LNCAP (cell line): ENCODE measurements around the gene TMEM219.

Source experiments
- CTCF ChIP-seq: fragments of 450-650 bp; IDR thresholded peaks from 2 replicates; pipeline ENCODE4 v1.5.1; 2017; ENCODE audit warnings: mild to moderate bottlenecking

TMEM219 gene

GRCh38 chr16:29961479-29962343 is at the start of gene TMEM219:
Gene TMEM219, plus strand, starts transcription at chr16:29962079. Its CDS starts 1,065 bp downstream, at chr16:29963144.
- TF ChIP-seq CTCF: no peak; the same call in 1 of the 2 replicates

GRCh38 chr16:29912087-29912486 is 49.8 kb upstream of the TMEM219 start:
- no peak for TF ChIP-seq CTCF

GRCh38 chr16:29913514-29913913 is 48.4 kb upstream of the TMEM219 start:
- no peak for TF ChIP-seq CTCF

- TF ChIP-seq CTCF: no peak
Measured at GRCh38 chr16:29915590-29916247, 46.2 kb upstream of the TMEM219 start.

GRCh38 chr16:29916979-29917378 is 44.9 kb upstream of the TMEM219 start:
- TF ChIP-seq CTCF: no peak

- TF ChIP-seq CTCF: no peak
Measured at GRCh38 chr16:29920288-29921033, 41.4 kb upstream of the TMEM219 start.

- TF ChIP-seq CTCF: no peak
Measured at GRCh38 chr16:29921034-29921385, 40.9 kb upstream of the TMEM219 start.
